H1 (cell line): ENCODE measurements around the gene TTC33. TPM values are rescaled to one million over a fixed set of nuclear protein-coding genes. Genes with fewer than 3 reads are reported as not detected.

Experiments
- CTCF ChIA-PET: fragments of 300-600 bp; sonication (Branson Sonifier 250); formaldehyde crosslinking; loops from one replicate; lab custom pipeline; 2021; ENCODE audit not compliant: partially characterized antibody; lab: Charles Lee
- POLR2A ChIA-PET: fragments of 300-600 bp; sonication (Branson Sonifier 250); formaldehyde crosslinking; loops from one replicate; lab custom pipeline; 2021; ENCODE audit warnings: inconsistent platforms; ENCODE audit not compliant: partially characterized antibody; lab: Charles Lee
- DNase-seq, 2 experiments: peaks; one replicate each; pipeline versions ENCODE4 v3.0.0 to v3.0.0-alpha.2; 2010 to 2022; ENCODE audit warnings: low spot score in 2 of 2, low read depth in 1 of 2, mixed read lengths in 1 of 2
- FAIRE-seq: peaks from 2 replicates; lab custom pipeline; 2011; peaks lifted over from hg19 to GRCh38; lab: Jason Lieb, UNC
- H2AFZ ChIP-seq: 2 replicates; pipeline ENCODE4 v1.8.1; 2012; ENCODE audit warnings: low read length, inconsistent platforms
- H2AK5ac ChIP-seq: 2 replicates; pipeline ENCODE4 v1.6.1; 2013; ENCODE audit warnings: low read depth, low read length
- H2BK120ac ChIP-seq: replicated peaks from 2 replicates; pipeline ENCODE3; 2013; ENCODE audit warnings: low read depth, low read length, inconsistent platforms
- H2BK12ac ChIP-seq: 2 replicates; pipeline ENCODE4 v1.6.1; 2013; ENCODE audit warnings: low read depth, low read length
- H2BK15ac ChIP-seq: 2 replicates; pipeline ENCODE4 v1.6.1; 2013; ENCODE audit warnings: low read length
- H2BK20ac ChIP-seq: 2 replicates; pipeline ENCODE4 v1.6.1; 2013; ENCODE audit warnings: low read length
- H2BK5ac ChIP-seq: 2 replicates; pipeline ENCODE4 v1.6.1; 2013; ENCODE audit warnings: low read depth, low read length
- H3K14ac ChIP-seq: 2 replicates; pipeline ENCODE4 v1.6.1; 2013; ENCODE audit warnings: inconsistent platforms; ENCODE audit not compliant: insufficient read length
- H3K18ac ChIP-seq: 2 replicates; pipeline ENCODE4 v1.6.1; 2013; ENCODE audit warnings: low read length; ENCODE audit errors: extremely low read depth
- H3K23ac ChIP-seq: 2 replicates; pipeline ENCODE4 v1.6.1; 2013; ENCODE audit warnings: inconsistent platforms; ENCODE audit not compliant: insufficient read length
- H3K23me2 ChIP-seq: 2 replicates; pipeline ENCODE4 v1.6.1; 2013; ENCODE audit warnings: low read depth, low read length
- H3K27ac ChIP-seq: 2 replicates; pipeline ENCODE4 v1.6.1; 2011; ENCODE audit warnings: low read depth, low read length, inconsistent platforms
- H3K27me3 ChIP-seq, 4 experiments: replicated peaks in 1 of 4; 1 replicate in 1 of 4; 2 replicates in 3 of 4; pipeline versions ENCODE4 v1.6.1 to v1.8.1; 2011 to 2013; ENCODE audit warnings: low read length in 3 of 4, mild to moderate bottlenecking in 3 of 4, inconsistent platforms in 2 of 4, mixed read lengths in 2 of 4, moderate library complexity in 1 of 4; ENCODE audit not compliant: control insufficient read depth in 3 of 4, insufficient read depth in 3 of 4; ENCODE audit errors: extremely low read depth in 1 of 4
- H3K36me3 ChIP-seq, 4 experiments: 2 replicates each; pipeline versions ENCODE4 v1.6.1 to v1.8.1; 2011 to 2013; ENCODE audit warnings: mild to moderate bottlenecking in 4 of 4, low read length in 3 of 4, moderate library complexity in 2 of 4, control low read depth in 1 of 4, inconsistent platforms in 1 of 4; ENCODE audit not compliant: insufficient read depth in 4 of 4, control insufficient read depth in 2 of 4
- H3K4ac ChIP-seq: replicated peaks from 2 replicates; pipeline ENCODE3; 2013; ENCODE audit warnings: low read length, low read depth, mixed read lengths, inconsistent platforms; ENCODE audit not compliant: insufficient read length
- H3K4me1 ChIP-seq, 4 experiments: replicated peaks in 1 of 4; 1 replicate in 1 of 4; 2 replicates in 3 of 4; pipeline versions ENCODE4 v1.6.1 to v1.8.1; 2011 to 2013; ENCODE audit warnings: low read length in 3 of 4, inconsistent platforms in 2 of 4, mixed read lengths in 1 of 4; ENCODE audit not compliant: insufficient read depth in 4 of 4, control insufficient read depth in 3 of 4
- H3K4me2 ChIP-seq, 2 experiments: 2 replicates each; pipeline versions ENCODE4 v1.6.1 to v1.8.1; 2011 to 2013; ENCODE audit warnings: low read depth in 2 of 2, low read length in 2 of 2, control low read depth in 1 of 2, inconsistent platforms in 1 of 2, mild to moderate bottlenecking in 1 of 2; ENCODE audit not compliant: insufficient read depth in 1 of 2
- H3K4me3 ChIP-seq, 4 experiments: fragments of 200-600, 300-600 bp in 1 of 4; sonication (generic), shearing (Covaris generic), sonication (Bioruptor Twin) in 1 of 4; 2 replicates each; pipeline versions ENCODE4 v1.5.1 to v1.8.1; 2011 to 2016; ENCODE audit warnings: low read length in 4 of 4, low read depth in 3 of 4, control low read depth in 2 of 4, inconsistent platforms in 2 of 4, mild to moderate bottlenecking in 2 of 4, mixed read lengths in 1 of 4, moderate library complexity in 1 of 4; ENCODE audit not compliant: insufficient read depth in 2 of 4; ENCODE audit errors: extremely low read depth in 1 of 4
- H3K56ac ChIP-seq: replicated peaks from 2 replicates; pipeline ENCODE3; 2013; ENCODE audit warnings: low read depth, mild to moderate bottlenecking, mixed read lengths, low read length, inconsistent platforms; ENCODE audit not compliant: insufficient read length
- H3K79me1 ChIP-seq: 2 replicates; pipeline ENCODE4 v1.6.1; 2013; ENCODE audit warnings: low read depth, low read length, control low read depth
- H3K79me2 ChIP-seq, 2 experiments: 2 replicates each; pipeline versions ENCODE4 v1.6.1 to v1.8.1; 2012 to 2013; ENCODE audit warnings: low read length in 2 of 2, mild to moderate bottlenecking in 2 of 2, inconsistent platforms in 1 of 2; ENCODE audit not compliant: insufficient read depth in 2 of 2, control insufficient read depth in 1 of 2
- H3K9ac ChIP-seq, 4 experiments: replicated peaks in 1 of 4; 1 replicate in 1 of 4; 2 replicates in 3 of 4; pipeline versions ENCODE4 v1.6.1 to v1.8.1; 2011 to 2013; ENCODE audit warnings: low read depth in 3 of 4, low read length in 3 of 4, control low read depth in 2 of 4, mild to moderate bottlenecking in 2 of 4, moderate library complexity in 2 of 4, inconsistent platforms in 1 of 4; ENCODE audit errors: extremely low read depth in 1 of 4
- H3K9me3 ChIP-seq, 2 experiments: 2 replicates each; pipeline versions ENCODE4 v1.6.1 to v1.8.1; 2012 to 2013; ENCODE audit warnings: mild to moderate bottlenecking in 2 of 2, moderate library complexity in 2 of 2, control low read depth in 1 of 2, inconsistent platforms in 1 of 2, low read depth in 1 of 2, low read length in 1 of 2, mixed read lengths in 1 of 2; ENCODE audit not compliant: insufficient read depth in 2 of 2
- H4K20me1 ChIP-seq, 2 experiments: replicated peaks in 1 of 2; 2 replicates each; pipeline versions ENCODE3 to v1.8.1; 2011 to 2013; ENCODE audit warnings: inconsistent platforms in 2 of 2, low read length in 2 of 2, mild to moderate bottlenecking in 1 of 2; ENCODE audit not compliant: insufficient read depth in 2 of 2, control insufficient read depth in 1 of 2
- H4K5ac ChIP-seq: 2 replicates; pipeline ENCODE4 v1.6.1; 2013; ENCODE audit warnings: low read length, low read depth, mixed read lengths, inconsistent platforms; ENCODE audit not compliant: insufficient read length
- H4K8ac ChIP-seq: 2 replicates; pipeline ENCODE4 v1.8.0; 2013; ENCODE audit warnings: mild to moderate bottlenecking, moderate library complexity, low read length, inconsistent platforms; ENCODE audit not compliant: insufficient read depth; ENCODE audit errors: extremely low read depth
- H4K91ac ChIP-seq: replicated peaks from 2 replicates; pipeline ENCODE3; 2013; ENCODE audit warnings: low read length, mixed read lengths, inconsistent platforms; ENCODE audit not compliant: insufficient read length
- BCL11A ChIP-seq, 2 experiments: IDR thresholded peaks; one replicate each; pipeline ENCODE4 v1.6.1; 2011; ENCODE audit warnings: low read depth in 2 of 2, low read length in 2 of 2, mild to moderate bottlenecking in 2 of 2
- GTF2F1 ChIP-seq: IDR thresholded peaks from 2 replicates; pipeline ENCODE4 v1.6.1; 2012; ENCODE audit warnings: low read depth, low read length, improper control_type of control experiment, borderline replicate concordance
- HDAC6 ChIP-seq: IDR thresholded peaks from one replicate; pipeline ENCODE4 v1.7.1; 2012; ENCODE audit warnings: low read depth, mild to moderate bottlenecking, inconsistent platforms, low read length, moderate library complexity
- POLR2A ChIP-seq, 2 experiments: IDR thresholded peaks; 1 replicate in 1 of 2; 2 replicates in 1 of 2; pipeline ENCODE4 v1.6.1; 2011; ENCODE audit warnings: low read depth in 2 of 2, low read length in 2 of 2, mild to moderate bottlenecking in 2 of 2; ENCODE audit errors: control extremely low read depth in 1 of 2
- RBBP5 ChIP-seq: IDR thresholded peaks from 2 replicates; pipeline ENCODE4 v1.7.1; 2012; ENCODE audit warnings: low read depth, mild to moderate bottlenecking, inconsistent platforms, low read length, moderate library complexity, borderline replicate concordance
- SIRT6 ChIP-seq: IDR thresholded peaks from one replicate; pipeline ENCODE4 v1.7.1; 2012; ENCODE audit warnings: low read length, inconsistent platforms
- TEAD4 ChIP-seq: IDR thresholded peaks from 2 replicates; pipeline ENCODE4 v1.6.1; 2012; ENCODE audit warnings: low read depth, low read length, inconsistent platforms, mixed read lengths
- WGBS, 2 experiments: shearing (Covaris generic) in 1 of 2; methylation state at CpG; one replicate each; pipeline versions ENCODE4 v1.1.6 to v1.1.7; 2013 to 2015; ENCODE audit warnings: low lambda C conversion rate in 2 of 2, mixed read lengths in 2 of 2, inconsistent platforms in 1 of 2, low coverage in 1 of 2, missing lambda C conversion rate in 1 of 2; ENCODE audit not compliant: insufficient replicate concordance in 2 of 2, insufficient coverage in 1 of 2, insufficient read length in 1 of 2; ENCODE audit errors: extremely low coverage in 1 of 2, missing lambda C conversion rate in 1 of 2; 5-methylcytosine and 5-hydroxymethylcytosine counted together
- polyA plus RNA-seq, 7 experiments: library from polyadenylated mRNA; depleted of rRNA in 3 of 7; stranded (reverse) in 5 of 7; unstranded in 2 of 7; fragments of >200 nt in 5 of 7; fragments of 200-250 nt in 2 of 7; gene quantifications; 1 replicate in 5 of 7; 2 replicates in 1 of 7; 4 replicates in 1 of 7; pipeline versions ENCODE4 v1.2.1 to v1.2.3, GENCODE V29; 2011 to 2013; ENCODE audit warnings: missing spikeins in 2 of 7, mixed read lengths in 2 of 7
- total RNA-seq: library from RNA; stranded (reverse); fragmentation: NEBNext Ultra II Directional; extraction: Animal tissue kit (Norgen Biotek cat#: 25700); gene quantifications from 2 replicates; pipeline ENCODE4 v1.2.1, GENCODE V29; 2021

The TTC33 gene
- total and polyA plus RNA-seq, 2 of the 8 experiments (the other 6 are each of a cell fraction or from before 2014, with no cell fraction given) = 1.2 to 12.6 TPM

DNA sequence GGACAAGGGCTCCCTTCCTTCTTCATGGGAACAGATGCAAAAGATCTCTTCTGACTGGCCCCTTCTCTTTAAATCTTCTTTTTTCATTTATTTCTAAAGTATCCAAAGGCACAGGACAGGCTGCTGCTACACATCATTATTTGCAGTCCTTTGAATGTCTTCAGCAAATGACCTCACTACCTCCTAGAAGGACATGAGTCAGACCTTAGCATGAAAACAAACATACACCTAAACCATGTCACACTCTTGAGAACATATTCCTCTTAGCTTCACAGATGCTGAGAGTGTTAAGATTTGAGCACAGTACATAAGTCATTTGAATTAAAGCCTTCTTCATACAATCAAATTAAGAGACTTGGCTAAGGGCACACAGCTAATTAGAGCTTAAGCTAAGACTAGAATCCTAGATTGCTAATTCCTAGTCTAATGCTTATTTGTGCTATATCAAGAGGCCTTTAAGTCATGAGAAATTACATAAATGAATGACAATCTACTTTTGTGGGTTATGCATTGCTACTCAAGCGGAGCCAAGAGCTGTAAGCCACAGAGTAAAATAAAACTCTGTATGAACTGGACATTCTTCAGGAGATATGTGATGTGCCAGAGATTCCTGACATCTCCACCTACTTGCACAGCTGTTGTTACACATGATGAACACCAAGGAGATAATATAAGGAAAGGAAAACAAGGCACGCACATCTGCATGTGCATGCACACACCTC, 185.2 kb downstream of the TTC33 start:
- CTCF ChIA-PET = no interaction called here
- H3K4me2 ChIP-seq = no peak overlapping the region
- no peak overlapping the region for H2AK5ac ChIP-seq
- DNase-seq (no peak), FAIRE-seq (no peak)
- no peaks in the 10 kb centered on the region for H3K27me3 ChIP-seq
- H3K36me3 ChIP-seq = no peaks in the 10 kb centered on the region
- no peak overlapping the region for H2BK20ac ChIP-seq
- no peak overlapping the region for H3K23ac ChIP-seq
- no peak overlapping the region for H2BK5ac ChIP-seq
- H4K91ac ChIP-seq = no peak overlapping the region
- H4K5ac ChIP-seq = no peak overlapping the region
- H3K9me3 ChIP-seq = no peaks in the 10 kb centered on the region
- H3K14ac ChIP-seq = no peak overlapping the region
- POLR2A ChIA-PET = no interaction called here
- H3K18ac ChIP-seq = no peak overlapping the region
- 91% methylated on average over 2 of the region's 2 CpGs; no CpG with 5 or more reads in 1 of the 2 experiments for WGBS, 2 experiments
- H3K4me3 ChIP-seq = no peak overlapping the region
- H2BK12ac ChIP-seq = no peak overlapping the region
- H3K9ac ChIP-seq = no peak overlapping the region
- H2BK120ac ChIP-seq = no peak overlapping the region
- H4K20me1 ChIP-seq = no peaks in the 10 kb centered on the region
- H3K79me1 ChIP-seq = no peaks in the 10 kb centered on the region
- H3K56ac ChIP-seq = no peak overlapping the region
- H4K8ac ChIP-seq = no peak overlapping the region
- TF ChIP-seq GTF2F1 = no peak
- no peak for TF ChIP-seq RBBP5
- TF ChIP-seq HDAC6 = no peak
- TF ChIP-seq TEAD4 = no peak
- TF ChIP-seq BCL11A (IDR thresholded peaks at IDR 0.05; ENCODE audit: low read depth in 2 of 2, low read length in 2 of 2) = no peak
- no peak for TF ChIP-seq POLR2A (IDR thresholded peaks at IDR 0.05; ENCODE audit: control extremely low read depth in 1 of 2, low read depth in 2 of 2, low read length in 2 of 2)
- no peak for TF ChIP-seq SIRT6
- H3K79me2 ChIP-seq = no peaks in the 10 kb centered on the region
- H3K27ac ChIP-seq = no peak overlapping the region
- H3K4me1 ChIP-seq = no peaks in the 10 kb centered on the region
- no peak overlapping the region for H3K4ac ChIP-seq
- no peak overlapping the region for H2BK15ac ChIP-seq
- no peak overlapping the region for H2AFZ ChIP-seq
- H3K23me2 ChIP-seq = no peaks in the 10 kb centered on the region
